GM18951 (cell line): Measurements from ENCODE around the gene FOLR2.

Experiments
- POLR2A ChIP-seq: IDR thresholded peaks from 4 replicates; pipeline ENCODE4 v1.6.1; 2011; ENCODE audit warnings: mild to moderate bottlenecking; ENCODE audit not compliant: insufficient read length, insufficient read depth; ENCODE audit errors: extremely low read depth
- in situ Hi-C: fragments of 300-500 bp; cut with MboI; formaldehyde crosslinking; loops from one replicate; pipeline ENCODE4 v1.12.0; 2022; ENCODE audit warnings: low sequenced_read_pairs, mixed read lengths, inconsistent platforms; ENCODE audit not compliant: unreplicated experiment

FOLR2 gene

GRCh38 chr11:72229336-72229924 is 12.8 kb downstream of the FOLR2 start:
- TF ChIP-seq POLR2A: no peak
- in situ Hi-C loops: no loop called here

- no peak for TF ChIP-seq POLR2A
- in situ Hi-C loops: no loop called here
Observed at GRCh38 chr11:72229925-72230763, 13.6 kb downstream of the FOLR2 start.

GRCh38 chr11:72230764-72231365 is 14.3 kb downstream of the FOLR2 start:
- TF ChIP-seq POLR2A: no peak

GRCh38 chr11:72231396-72232259 is 15.0 kb downstream of the FOLR2 start:
- in situ Hi-C loops: no loop called here
- TF ChIP-seq POLR2A: no peak

More at GRCh38 chr11:72230764-72231365, 14.3 kb downstream of the FOLR2 start:
- in situ Hi-C loops: no loop called here

GRCh38 chr11:72232260-72233055 is 15.9 kb downstream of the FOLR2 start:
- in situ Hi-C loops: no loop called here
- TF ChIP-seq POLR2A: no peak

GRCh38 chr11:72233056-72233772 is 16.6 kb downstream of the FOLR2 start:
- no peak for TF ChIP-seq POLR2A
- in situ Hi-C loops: no loop called here

GRCh38 chr11:72233773-72234513 is 17.3 kb downstream of the FOLR2 start:
- in situ Hi-C loops: no loop called here

GRCh38 chr11:72234514-72234830 is 17.9 kb downstream of the FOLR2 start:
- TF ChIP-seq POLR2A: no peak
- in situ Hi-C loops: no loop called here

More at GRCh38 chr11:72233773-72234513, 17.3 kb downstream of the FOLR2 start:
- TF ChIP-seq POLR2A: no peak

- in situ Hi-C loops: no loop called here
- TF ChIP-seq POLR2A: no peak
Observed at GRCh38 chr11:72234920-72235319, 18.3 kb downstream of the FOLR2 start.

- TF ChIP-seq POLR2A: no peak
- in situ Hi-C loops: no loop called here
Observed at GRCh38 chr11:72235351-72236057, 18.9 kb downstream of the FOLR2 start.
